Raji (cell line): ENCODE data around the gene NFKB1.

Source experiments
- POLR2A ChIP-seq: IDR thresholded peaks from 2 replicates; pipeline ENCODE4 v1.6.1; 2011; ENCODE audit warnings: low read depth, low read length, control low read depth; ENCODE audit not compliant: insufficient read depth

NFKB1 gene

DNA sequence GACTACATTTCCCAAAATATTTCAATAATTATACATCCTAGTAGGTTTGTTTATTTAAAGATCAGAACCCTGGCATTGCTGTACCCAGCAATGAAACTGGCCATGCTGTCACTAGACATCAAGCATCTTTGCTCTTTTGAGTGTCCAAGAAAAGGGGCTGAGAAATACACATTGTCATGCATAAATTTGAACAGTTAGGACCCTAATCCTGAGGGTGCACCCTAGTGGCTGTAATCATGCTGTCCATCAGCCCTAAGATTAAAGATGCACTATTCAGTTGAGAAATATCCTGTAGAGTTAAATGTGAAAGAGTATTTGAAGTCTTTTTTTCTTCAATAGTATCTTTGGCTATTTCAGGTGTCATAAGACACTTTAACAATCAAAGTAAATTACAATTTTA is 108.8 kb downstream of the NFKB1 start:
- no peak for TF ChIP-seq POLR2A

DNA sequence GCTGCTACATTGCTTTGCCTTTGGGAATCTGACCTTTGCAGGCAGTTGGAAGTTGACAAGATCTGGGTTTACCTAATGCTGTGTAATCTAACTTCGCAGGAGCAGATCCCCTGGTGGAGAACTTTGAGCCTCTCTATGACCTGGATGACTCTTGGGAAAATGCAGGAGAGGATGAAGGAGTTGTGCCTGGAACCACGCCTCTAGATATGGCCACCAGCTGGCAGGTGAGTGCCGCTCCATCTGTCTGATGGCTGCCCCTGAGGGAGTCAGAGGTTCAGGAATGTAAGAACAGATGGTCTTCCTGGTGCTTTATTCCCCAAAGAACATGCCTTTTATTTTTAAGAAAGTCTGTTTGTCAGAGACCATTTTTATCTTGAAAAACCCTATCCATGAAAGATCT is 109.3 kb downstream of the NFKB1 start:
- no peak for TF ChIP-seq POLR2A

DNA sequence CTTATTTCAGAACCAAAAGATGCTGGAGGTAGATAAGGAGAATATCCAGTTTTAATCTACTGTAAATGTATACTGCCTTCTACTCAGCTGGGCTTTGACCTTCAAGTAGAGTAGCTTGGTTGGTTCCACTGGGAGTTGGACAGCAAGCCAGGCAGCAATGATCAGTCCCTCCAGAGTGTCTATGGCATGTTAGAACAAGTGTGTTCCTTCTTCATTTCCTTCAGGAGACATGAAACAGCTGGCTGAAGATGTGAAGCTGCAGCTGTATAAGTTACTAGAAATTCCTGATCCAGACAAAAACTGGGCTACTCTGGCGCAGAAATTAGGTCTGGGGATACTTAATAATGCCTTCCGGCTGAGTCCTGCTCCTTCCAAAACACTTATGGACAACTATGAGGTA is 111.1 kb downstream of the NFKB1 start:
- no peak for TF ChIP-seq POLR2A

DNA sequence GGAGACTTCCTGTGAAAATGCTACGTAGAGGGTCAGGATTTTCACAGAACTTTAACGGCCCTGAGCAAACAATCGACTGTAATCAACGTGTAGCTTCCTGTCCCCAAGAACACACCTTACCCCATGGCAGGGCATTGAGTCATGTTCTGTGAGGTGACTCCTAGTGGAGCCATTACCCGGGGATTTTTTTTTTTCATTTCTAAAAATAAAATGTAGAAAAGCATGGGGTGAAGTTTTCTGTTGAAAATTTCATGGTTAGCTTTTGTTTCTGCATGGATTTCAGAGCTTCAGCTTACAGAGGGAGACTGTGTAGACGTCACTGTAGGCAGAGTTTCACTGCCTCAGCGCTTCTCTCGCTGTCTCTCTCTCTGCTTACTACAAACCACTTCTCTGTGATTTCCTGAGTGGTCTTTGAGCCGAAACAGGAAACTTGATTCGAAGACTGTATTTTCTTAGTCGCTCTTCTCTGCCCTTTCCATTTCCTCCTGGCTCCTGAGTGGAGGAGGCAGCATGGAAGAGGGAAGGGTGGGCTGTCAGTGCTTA is 111.7 kb downstream of the NFKB1 start:
- no peak for TF ChIP-seq POLR2A

DNA sequence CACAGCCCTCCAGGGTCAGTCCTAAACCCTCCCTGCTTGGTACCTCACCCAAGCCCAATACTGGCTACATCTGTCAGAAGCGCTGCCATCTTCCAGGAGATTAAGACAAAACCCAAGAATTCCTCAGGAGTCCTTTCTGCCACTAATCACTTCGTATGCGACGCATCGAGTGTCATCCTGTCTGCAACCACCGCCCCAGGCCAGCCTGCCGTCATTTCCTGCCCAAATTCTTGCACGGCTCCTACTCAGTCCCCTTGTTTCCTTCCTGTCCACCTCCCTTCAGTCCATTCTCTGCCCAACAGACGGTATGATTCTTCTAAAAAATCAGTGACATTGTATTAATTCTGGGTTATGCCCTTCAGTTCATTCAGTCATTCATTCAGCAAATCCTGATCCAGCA is 113.6 kb downstream of the NFKB1 start:
- no peak for TF ChIP-seq POLR2A

DNA sequence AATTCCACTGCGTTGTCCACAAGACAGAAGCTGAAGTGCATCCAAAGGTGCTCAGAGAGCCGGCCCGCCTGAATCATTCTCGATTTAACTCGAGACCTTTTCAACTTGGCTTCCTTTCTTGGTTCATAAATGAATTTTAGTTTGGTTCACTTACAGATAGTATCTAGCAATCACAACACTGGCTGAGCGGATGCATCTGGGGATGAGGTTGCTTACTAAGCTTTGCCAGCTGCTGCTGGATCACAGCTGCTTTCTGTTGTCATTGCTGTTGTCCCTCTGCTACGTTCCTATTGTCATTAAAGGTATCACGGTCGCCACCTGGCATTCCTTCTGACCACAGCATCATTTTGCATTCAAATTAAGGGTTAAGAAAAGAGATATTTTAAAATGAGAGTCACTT is 115.5 kb downstream of the NFKB1 start:
- no peak for TF ChIP-seq POLR2A

DNA sequence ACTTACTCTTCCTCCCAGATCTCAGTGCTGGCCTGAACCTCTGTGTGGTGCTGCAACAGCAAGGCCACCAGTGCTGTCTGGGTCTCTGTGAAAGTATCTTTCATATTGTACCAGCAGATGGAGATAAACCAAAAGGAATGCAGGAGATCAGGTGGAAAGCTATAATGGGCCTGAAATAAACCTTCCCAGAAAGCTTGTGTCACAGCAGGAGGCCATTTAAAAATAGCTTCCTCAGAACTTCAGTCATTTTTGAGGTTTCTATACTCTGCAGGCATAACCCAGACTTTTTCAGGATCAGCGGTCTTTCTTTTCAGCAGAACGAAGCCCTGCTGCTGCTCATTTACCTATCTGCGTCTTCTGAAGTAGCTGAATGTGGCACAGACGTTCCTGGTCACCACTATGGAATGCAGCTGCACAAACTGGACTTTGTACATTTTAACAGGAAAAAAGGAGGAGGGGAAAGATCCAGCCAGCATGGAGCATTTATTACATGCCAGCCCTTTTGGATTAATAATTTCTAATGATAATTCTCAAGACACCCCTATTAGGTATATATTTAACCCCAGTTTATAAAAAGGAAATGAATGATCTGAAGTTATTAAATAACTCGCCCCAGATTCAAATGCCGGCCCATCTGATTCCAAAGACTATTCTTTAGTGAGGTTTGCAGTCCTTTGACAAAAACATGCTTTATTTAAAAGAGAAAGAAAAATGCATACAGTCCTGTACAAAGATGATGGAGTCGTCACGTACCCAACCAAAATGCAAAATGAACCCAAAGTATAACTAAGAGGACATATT is 119.7 kb downstream of the NFKB1 start:
- TF ChIP-seq POLR2A, result no peak

DNA sequence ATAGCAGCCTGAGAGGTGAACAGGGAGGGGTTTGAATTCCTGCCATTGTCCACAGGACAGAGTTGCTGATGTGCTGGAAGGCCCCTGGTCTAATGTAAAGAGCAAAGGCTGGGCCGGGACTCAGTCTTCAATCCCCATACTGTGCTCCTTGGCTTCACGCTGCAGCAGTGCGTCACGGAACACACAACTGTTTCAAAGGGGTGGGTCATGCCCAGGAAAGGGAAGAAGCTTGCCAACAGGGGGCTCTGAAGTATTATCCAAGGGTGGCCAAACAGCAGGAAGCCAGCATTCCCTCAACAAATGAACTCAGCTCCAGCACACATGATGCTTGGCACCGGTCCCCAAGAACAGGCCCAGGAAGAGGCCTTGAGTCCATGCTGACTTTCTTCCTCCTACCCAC is 122.5 kb downstream of the NFKB1 start:
- TF ChIP-seq POLR2A, result no peak

DNA sequence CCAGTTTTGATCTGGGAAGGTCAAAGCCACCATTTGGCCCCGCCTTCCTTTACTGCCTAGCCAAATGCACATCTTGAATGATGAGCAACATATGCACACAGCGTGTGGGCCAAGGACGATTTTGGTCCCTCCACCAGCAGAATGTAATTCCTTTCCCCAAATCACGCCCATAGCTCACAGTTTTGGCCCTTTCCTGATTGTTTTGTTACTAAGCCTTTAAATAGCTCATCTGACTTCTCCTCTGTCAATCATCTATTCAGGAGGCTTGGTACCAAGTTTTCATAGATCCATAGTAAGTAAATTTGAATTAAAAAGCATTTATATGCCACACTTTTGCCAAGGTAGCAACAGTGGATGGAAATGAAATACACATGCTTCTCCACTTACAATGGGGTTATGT is 123.3 kb downstream of the NFKB1 start:
- no peak for TF ChIP-seq POLR2A

DNA sequence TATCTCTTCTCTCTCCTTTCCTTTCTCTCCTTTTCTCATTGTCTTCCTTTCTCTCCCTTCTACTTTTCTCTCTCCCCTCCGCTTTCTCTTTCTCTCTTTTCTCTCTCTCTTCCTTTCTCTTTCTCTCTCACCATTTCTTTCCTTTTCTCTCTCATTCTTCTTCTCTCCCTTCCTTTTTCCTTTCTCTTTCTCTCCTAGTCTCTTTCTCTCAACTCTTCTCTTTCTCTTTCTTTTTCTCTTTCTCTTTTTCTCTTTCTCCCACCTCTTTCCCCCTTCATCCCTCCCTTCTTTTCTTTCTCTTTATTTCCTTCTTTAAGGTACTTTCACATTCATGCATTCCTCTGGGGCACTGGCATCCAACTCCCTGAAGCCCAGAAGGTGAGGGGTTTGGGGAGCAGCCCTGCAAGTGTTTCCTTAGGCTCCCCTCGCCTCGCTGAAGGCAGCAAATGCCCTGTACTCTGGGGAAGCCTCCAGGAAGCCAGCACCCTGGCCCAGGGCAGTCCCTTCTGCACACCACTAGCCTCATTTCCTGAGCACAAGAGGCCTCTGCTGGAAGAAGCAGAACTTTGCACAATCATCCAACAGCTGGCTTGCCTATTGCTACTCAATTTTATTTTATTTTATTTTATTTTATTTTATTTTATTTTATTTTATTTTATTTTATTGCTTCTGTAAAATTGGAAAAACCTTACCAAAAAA is 124.2 kb downstream of the NFKB1 start:
- no peak for TF ChIP-seq POLR2A

DNA sequence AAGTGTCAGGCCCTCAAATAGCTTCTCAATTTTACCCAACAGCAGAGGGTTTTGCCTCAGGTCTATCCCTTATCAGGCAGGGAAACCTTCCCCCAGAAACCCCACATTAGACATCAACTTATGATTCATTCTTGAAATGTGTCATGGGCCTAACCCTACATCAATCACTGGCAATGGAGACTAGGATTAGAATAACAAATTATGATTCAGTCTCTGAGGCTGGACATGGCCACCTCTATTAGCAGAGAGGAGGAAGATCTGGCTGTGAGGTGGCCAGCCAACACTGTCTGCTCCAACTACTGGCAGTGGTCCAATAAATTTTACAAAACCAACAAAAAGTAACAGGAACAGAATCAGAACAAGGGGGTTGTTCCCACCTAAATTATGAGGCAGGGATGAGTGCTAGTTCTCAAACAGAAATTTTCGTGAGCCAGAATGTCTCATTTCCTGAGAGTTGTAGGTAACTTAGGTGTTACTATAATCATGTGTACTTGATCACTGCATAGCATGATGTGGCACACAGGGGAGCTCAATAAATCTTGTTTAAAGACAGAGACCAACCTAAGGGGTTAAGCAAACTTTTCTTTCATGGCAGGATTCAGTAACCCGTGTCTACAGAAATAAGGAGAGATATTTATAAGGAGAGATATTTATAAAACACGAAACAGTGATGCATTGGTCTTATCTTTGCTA is 126.8 kb downstream of the NFKB1 start:
- no peak for TF ChIP-seq POLR2A

DNA sequence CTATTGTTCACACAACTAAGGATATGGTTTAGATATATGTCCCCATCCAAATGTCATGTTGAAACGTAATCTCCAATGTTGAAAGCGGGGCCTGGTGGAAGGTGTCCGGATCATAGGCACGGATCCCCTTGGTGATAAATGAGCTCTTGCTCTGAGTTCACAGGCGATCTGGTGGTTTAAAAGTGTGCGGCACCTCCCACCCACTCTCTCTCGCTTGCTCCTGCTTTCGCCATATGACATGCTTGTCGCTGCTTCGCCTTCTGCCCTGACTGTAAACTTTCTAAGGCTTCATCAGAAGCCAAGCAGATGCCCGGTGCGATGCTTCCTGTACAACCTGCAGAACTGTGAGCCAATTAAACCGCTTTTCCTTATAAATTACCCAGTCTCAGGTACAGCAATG is 128.5 kb downstream of the NFKB1 start:
- TF ChIP-seq POLR2A, result no peak

DNA sequence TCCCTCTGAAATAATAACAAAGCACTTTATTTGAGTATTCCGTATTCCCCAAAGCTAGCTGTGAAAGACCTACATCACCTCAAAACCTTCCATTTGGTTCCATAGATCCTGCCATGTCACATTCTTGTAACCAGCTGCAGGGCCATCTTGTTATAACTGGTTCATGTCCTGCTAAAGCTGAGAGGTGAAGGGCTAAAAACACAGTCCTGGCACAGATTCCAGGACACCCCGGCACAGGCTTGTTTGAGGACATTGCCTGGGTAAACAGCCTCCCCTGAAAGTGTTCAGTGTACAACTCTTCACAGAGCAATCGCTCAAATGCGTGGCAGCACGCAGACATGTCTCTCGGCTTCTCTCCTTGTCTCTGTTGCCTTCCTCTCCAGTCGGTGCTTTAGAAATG is 130.5 kb downstream of the NFKB1 start:
- no peak for TF ChIP-seq POLR2A

DNA sequence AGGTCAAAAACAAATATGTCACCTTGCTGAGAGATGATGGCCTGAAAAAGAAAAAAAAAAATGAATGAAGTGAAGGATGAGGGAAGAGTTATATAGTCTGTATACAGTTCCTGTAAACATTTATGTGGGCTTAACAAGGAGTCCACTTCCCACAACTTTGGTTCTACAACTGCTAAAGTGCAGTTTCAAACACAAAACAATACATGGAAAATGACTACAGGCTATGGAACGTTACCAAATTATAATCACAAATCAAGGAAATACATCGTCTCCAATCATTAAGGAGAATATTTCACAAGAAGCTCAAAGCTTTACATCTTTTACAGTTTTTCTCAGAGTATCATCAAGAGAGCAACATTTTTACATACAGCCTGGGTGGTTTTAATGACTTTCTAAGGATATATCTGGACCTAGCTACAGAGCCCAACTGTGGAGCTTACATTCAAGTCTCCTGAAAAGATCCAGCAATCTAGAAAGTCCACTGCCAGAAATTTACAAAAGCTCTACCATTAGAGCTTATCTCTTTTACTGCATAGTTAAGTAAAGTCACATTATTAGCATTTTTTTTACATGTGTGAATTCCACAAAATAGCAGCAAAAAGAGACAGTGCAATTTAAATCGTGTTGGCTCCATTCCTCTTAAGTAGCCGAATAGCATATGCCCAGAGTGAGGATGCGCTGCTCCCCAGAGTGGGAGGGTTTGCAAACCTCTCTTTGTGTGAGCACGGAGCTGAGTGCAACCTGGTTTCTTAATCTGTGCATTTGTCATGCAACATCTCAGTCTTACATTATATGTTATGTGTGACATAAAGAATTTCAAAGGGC is 131.3 kb downstream of the NFKB1 start:
- TF ChIP-seq POLR2A, result no peak

DNA sequence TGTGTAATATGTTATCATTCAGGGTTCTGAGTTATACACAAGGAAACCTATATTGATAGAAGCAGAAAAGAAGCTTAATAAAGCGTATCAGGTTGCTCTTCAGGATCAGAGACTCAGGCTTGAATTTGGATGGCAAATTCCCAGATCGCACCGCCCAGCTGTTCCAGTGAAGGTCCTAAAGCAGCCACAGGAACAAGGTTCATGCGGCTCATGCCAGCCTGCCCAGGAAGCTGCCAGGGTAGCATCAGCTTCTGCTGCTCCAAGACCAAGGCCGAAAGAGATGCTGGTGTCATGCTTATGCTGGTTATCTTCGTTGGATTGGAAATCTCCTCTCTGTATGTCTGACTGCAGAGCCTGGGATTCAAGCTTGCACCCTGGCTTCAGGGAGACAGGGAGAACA is 131.9 kb downstream of the NFKB1 start:
- TF ChIP-seq POLR2A, result no peak
